Left cardiac atrium (tissue), 4 donors: ENCODE measurements around the gene BAZ1B. TPM values are rescaled to one million over a fixed set of nuclear protein-coding genes. Genes with fewer than 3 reads are reported as not detected.
"Not testable (repeated sequence)": the region's sequence is repeated elsewhere in the genome, so short reads cannot be mapped to it uniquely, and the experiment has no call there.

Experiments used
- ATAC-seq, 2 donors: fragments of 200-7000 bp; cut with Tn5 transposase; one replicate each; pipeline ENCODE4 v1.9.1; 2020; ENCODE audit warnings: mild to moderate bottlenecking in 2 of 2, moderate library complexity in 2 of 2
- DNase-seq: peaks from one replicate; pipeline ENCODE4 v3.0.0-alpha.2; 2020
- intact Hi-C, 2 donors: fragments of 100-400 bp; cut with DNase I; formaldehyde crosslinking; loops; one replicate each; pipeline versions ENCODE4 v1.14.1 to v1.15.1; 2022 to 2023
- total RNA-seq, 2 donors: library from RNA; stranded (reverse); fragmentation: NEBNext Ultra II Directional; extraction: Animal tissue kit (Norgen Biotek cat#: 25700); gene quantifications; one replicate each; pipeline ENCODE4 v1.2.1, GENCODE V29; 2021
- donor health status: DM: no; HTN: yes; CAD: no.
- donor health status: DM: no; HTN: yes; CAD: no; lungs with severe emphysema.
- donor health status: DM: yes; HTN: yes; CAD: no.
- donor health status: Dilated cardiomyopathy.

BAZ1B gene
- total RNA-seq, 2 donors from 2014 or later = 40.6 to 44.4 TPM

DNA sequence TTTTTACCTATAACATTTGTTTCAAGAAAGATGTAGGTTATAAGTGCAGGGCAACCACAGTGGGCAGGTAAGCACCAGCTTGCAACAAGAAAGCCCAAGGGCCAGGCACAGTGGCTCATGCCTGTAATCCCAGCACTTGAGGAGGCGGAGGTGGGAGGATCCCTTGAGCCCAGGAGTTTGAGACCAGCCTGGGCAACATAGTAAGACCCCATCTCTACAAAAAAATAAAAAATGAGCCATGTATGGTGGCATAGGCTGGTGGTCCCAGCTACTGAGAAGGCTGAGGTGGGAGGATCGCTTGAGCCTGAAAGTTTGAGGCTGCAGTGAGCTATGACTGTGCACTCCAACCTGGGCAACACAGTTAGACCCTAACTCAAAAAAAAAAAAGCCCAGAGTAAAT is 22.6 kb upstream of the BAZ1B start:
- ATAC-seq = no peak
- DNase-seq = no peak
- intact Hi-C loops = no loop called here

DNA sequence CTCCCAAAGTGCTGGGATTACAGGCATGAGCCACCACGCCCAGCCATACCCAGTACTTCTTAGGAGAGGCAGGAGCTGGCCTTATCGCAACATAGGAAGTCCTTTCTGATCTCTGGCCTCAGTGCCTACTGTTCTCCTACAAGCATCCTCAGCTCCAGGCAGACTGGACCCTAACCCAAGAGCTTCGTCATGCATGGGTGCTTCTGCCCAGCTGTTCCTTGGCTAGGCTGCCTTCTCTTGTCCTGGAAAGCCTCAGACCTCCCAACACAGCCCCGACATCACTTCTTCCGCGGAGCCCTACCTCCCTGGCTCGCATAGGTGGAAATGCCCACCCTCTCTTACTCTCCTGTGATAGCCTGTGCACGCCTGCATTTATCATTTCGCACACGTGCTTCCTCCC is 19.6 kb upstream of the BAZ1B start:
- intact Hi-C loops = no loop called here
- DNase-seq = no peak
- ATAC-seq = no peak

GRCh38 chr7:73539709-73540108 is 17.6 kb upstream of the BAZ1B start:
- DNase-seq = no peak
- intact Hi-C loops = loop anchor here in 1 of 2 donors (10.0 kb wide), 1 partner anchor 65 kb away; no protein-coding TSS in a partner anchor
- ATAC-seq = no peak

GRCh38 chr7:73538510-73538909 is 16.4 kb upstream of the BAZ1B start:
- ATAC-seq, DNase-seq: not testable (repeated sequence)
- intact Hi-C loops = loop anchor here in 1 of 2 donors (10.0 kb wide), 1 partner anchor 64 kb away; no protein-coding TSS in a partner anchor

DNA sequence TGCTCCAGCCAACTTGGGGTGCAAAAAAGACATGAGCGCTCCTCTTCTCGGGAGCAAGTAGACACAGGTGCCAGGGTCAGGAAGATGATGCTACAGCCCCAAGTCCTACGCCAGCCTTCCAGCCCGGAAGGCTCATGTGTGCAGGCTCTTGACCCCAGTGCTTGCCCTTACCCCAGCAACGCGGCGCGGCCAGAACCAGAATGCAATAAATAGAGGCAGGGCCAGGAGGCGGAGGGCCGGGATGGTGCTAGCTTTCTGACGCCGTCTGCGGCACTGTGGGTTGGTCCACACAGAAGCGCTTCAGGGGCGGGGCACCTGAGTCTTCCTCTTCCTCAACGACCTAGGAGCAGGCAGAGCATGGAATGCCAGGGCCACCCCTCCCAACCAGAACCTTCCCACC is 15.0 kb upstream of the BAZ1B start:
- ATAC-seq (no peak), DNase-seq (no peak)
- intact Hi-C loops = loop anchor here in 1 of 2 donors (10.0 kb wide), 1 partner anchor 62 kb away; no protein-coding TSS in a partner anchor

DNA sequence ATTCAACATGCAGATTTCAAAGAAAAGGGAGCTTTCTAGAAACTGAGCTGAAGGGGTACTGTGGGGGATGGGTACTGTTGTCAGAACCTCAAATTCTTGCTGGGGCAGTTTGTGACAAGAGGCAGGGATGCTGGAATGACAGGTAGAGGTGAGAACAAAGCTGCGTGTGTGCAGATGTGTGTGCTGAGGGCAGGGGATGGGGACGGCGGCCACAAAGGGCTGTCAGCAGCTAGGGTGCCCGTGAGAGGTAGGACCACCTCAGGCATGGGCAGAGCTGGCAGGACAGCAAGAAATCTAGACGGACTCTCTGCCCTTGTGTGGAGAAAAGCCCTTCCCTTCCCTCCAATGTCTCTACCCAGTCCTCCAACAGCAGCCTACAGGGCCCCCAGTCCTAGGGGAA is 14.4 kb upstream of the BAZ1B start:
- DNase-seq (no peak), ATAC-seq (no peak)
- intact Hi-C loops = loop anchor here in 1 of 2 donors (10.0 kb wide), 1 partner anchor 62 kb away; no protein-coding TSS in a partner anchor

DNA sequence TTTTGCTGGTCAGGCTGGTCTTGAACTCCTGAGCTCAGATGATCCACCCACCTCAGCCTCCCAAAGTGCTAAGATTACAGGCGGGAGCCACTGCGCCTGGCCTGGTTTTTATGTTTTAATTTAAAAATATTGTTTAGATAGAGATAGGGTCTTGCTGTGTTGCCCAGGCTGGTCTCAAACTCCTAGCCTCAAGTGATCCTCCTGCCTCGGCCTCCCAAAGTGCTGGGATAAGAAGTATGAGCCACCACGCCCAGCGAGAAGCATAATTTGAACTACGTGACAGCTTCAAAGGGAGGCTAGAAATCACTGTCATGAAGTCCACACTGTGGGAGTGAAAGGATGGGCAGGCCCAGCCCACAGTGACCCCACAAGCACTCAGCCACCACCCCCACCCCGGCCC is 13.8 kb upstream of the BAZ1B start:
- intact Hi-C loops = loop anchor here in 1 of 2 donors (10.0 kb wide), 1 partner anchor 61 kb away; no protein-coding TSS in a partner anchor
- not testable (repeated sequence) for DNase-seq, ATAC-seq

GRCh38 chr7:73533742-73534141 is 11.6 kb upstream of the BAZ1B start:
- intact Hi-C loops = loop anchor here in 1 of 2 donors (10.0 kb wide), 1 partner anchor 59 kb away; no protein-coding TSS in a partner anchor
- ATAC-seq (no peak), DNase-seq (no peak)

GRCh38 chr7:73532224-73532623 is 10.1 kb upstream of the BAZ1B start:
- ATAC-seq (no peak), DNase-seq (no peak)
- intact Hi-C loops = loop anchor here in 1 of 2 donors (10.0 kb wide), 1 partner anchor 57 kb away; no protein-coding TSS in a partner anchor

DNA sequence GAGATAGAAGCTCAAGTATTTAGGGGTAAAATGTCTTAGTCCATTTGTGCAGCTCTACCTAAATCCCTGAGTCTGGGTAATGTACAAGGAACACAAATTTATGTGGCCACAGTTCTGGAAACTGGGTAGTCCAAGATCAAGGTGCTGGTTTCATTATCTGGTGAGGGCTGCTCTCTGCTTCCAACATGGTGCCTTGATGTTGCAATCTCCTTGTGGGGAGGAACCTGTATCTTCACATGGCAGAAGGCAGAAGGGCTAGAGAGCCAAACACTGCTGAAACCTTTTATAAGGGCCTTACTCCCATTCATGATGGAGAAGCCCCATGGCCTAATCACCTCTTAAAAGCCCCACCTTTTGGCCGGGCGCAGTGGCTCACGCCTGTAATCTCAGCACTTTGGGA is 8.7 kb upstream of the BAZ1B start:
- no peak for ATAC-seq
- DNase-seq = no peak
- intact Hi-C loops = loop anchor here in 1 of 2 donors (10.0 kb wide), 1 partner anchor 56 kb away; no protein-coding TSS in a partner anchor

GRCh38 chr7:73526896-73527821 is 5.1 kb upstream of the BAZ1B start:
- DNase-seq (no peak), ATAC-seq (no peak)
- intact Hi-C loops = no loop called here

- intact Hi-C loops, ATAC-seq: not testable (repeated sequence)
Measured at GRCh38 chr7:73526158-73526494, 4.0 kb upstream of the BAZ1B start.

DNA sequence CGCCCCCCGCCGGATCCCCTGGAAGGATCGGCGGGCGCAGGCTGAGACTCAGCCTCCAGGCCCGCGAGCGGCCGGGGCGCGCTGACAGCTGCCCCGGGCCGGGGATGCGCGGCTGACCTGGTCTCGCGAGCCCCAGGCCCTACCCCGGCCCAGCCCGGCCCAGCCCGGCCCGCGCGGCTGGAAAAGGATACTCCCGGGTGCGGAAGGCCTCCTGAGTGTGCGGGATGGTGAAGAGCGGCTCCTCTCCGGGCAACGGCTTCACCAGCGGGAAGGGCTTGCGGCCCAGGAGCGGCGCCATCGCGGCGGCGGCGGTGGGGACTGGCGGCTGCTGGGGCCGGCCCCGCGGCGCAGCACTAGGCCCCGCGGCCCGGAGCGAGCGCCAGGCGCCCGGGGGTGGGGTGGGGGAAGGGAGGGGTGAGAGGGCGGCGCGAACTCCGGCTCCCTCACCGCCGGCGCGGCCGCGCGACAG is 423 bp downstream of the BAZ1B start:
- DNase-seq (no peak), ATAC-seq (peak; percentile 76 to 85)
- intact Hi-C loops = no loop called here

More at GRCh38 chr7:73526158-73526494, 4.0 kb upstream of the BAZ1B start:
- not testable (repeated sequence) for DNase-seq

DNA sequence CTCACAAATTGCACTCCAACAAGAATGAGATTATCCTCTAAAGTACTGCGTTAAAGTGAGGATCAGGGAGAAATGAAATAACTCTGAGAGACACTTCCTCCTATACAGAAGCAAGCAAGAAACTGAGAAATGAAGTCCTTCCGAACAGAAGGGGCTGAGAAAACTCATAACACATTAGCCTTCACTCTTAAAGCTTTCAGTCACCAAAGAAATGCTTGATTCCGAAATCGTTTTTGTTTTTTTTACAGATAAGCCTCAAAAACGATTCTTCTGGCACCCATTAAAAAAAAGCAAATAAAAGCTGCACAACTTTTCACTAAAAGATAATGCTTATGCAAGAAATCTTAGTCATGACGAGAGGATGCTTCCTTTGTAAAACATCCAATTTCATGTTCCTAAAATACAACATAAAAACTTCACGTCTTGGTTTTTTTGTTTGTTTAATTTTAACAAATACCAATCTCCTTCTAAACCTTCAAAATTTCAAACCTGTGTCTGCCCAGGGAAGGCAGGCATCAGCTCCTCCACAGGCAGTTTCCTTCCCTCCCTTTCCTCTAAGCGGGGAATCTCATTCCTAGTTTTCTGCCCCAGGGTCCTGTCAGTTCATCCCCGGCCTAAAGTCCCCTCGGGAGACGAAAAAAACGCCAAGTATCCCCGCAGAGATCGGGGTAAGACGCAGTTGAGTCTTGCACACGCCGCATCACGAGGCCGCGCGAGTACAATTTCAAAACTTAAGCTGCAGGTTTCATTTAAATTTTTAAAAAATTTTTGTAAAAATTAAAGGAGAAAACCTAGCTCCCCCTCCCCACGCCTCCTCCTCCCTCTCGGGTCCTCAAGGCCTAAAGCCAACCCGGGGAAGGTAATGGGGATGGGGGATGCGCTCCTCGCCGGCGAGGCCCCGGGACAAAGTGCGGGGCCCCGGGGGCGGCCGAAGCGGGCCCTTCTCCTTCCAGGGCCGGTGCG is 1.1 kb downstream of the BAZ1B start:
- ATAC-seq (no peak), DNase-seq (no peak)
- intact Hi-C loops = no loop called here

- DNase-seq = no peak
- intact Hi-C loops = no loop called here
- ATAC-seq = no peak
Measured at GRCh38 chr7:73519867-73520672, 2.0 kb downstream of the BAZ1B start.

GRCh38 chr7:73518470-73518869 is 3.6 kb downstream of the BAZ1B start:
- DNase-seq (no peak), ATAC-seq (no peak)
- intact Hi-C loops = no loop called here

DNA sequence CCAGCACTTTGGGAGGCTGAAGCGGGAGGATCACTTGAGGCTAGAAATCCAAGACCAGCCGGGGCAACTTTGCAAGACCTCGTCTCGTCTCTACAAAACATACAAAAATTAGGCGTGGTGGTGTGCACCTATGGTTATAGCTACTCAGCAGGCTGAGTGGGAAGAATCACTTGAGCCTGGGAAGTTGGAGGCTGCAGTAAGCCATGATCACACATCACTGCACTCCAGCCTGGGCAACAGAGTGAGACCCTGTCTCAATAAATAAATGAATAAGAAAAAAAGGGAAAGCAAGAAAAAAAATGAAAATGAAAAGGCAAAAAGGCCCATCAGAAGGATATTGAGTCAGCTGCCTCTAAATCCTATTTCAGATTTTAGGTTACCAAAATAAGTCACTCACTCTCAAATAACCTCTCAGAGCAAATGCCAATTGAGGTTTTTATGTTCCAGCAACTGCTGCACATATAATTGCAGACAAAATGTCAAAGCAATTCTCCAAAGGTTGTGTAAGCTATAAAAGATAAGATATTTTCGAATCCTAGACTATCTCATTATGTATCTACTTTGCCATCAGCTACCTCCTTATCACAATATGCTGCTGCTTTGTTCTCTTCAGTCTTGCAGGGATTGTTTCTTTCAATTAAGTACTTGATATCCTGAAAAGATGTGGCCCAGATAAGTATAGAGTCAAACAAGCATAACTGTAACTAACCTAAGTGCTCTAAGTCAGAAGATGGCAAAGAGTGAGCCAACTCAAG is 4.7 kb downstream of the BAZ1B start:
- DNase-seq = no peak
- intact Hi-C loops = no loop called here

DNA sequence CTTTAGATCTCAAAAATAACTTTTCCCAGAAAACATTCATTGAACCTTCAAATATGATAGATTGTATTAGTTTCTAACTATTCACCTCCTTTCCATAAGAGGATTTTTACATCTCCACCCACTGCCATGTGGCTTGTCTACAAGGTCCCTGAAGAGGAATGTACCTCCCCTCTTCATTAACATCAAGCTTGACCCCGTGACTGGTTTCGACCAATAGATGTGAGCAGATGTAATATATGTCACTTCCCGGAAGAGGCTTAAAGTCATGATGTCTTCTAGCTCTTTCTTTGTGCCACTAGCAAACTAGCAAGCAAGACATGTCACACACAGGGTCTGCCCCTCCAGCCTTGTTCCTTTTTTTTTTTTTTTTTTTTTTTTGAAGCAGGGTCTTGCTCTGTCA is 6.9 kb downstream of the BAZ1B start:
- DNase-seq (no peak), ATAC-seq (no peak)
- intact Hi-C loops = no loop called here

More for the DNA sequence above, 4.7 kb downstream of the BAZ1B start:
- ATAC-seq = no peak
